Measurements from ENCODE around the gene LRMDA.

DNA sequence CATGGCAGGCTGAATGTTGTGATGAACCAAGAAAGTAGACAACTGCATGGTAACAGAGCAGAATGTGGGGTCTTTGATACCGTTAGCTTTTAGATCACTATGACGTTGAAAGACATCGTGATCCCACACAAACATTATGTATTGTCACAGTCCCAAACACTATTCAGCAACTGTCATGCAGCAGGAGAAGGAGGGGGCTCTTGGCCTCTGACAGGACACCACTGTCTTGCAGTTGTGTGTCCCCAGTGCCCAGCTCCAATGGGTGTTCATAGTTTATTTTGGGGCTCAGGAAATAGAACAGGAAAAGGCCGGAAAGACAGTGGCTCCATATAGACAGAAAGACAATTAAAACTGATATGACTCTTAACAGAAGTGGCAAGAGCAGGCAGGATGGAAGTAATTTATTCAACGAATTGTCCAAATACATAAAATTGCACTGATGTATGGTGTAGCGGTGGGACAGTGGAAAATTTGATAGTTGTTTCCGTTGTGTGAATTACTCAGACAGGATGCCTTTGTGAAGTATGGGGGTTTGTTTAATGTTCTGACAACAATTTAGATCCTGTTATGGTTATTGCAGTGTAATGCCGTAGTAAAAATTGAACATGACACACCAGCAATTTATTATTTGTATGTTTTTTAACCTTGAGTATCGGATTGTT, 292.0 kb downstream of the LRMDA start:
- no peak for TF ChIP-seq EZH2 (IDR thresholded peaks at IDR 0.05; ENCODE audit: borderline replicate concordance, low read depth, low read length, severe bottlenecking)
- TF ChIP-seq, protein P1, sequence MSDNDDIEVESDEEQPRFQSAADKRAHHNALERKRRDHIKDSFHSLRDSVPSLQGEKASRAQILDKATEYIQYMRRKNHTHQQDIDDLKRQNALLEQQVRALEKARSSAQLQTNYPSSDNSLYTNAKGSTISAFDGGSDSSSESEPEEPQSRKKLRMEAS (IDR thresholded peaks at IDR 0.05; ENCODE audit: insufficient read depth, insufficient read length), result no peak
- no peak for TF ChIP-seq POLR2A (IDR thresholded peaks at IDR 0.05; ENCODE audit: low read depth, low read length)
- TF ChIP-seq, protein P2, sequence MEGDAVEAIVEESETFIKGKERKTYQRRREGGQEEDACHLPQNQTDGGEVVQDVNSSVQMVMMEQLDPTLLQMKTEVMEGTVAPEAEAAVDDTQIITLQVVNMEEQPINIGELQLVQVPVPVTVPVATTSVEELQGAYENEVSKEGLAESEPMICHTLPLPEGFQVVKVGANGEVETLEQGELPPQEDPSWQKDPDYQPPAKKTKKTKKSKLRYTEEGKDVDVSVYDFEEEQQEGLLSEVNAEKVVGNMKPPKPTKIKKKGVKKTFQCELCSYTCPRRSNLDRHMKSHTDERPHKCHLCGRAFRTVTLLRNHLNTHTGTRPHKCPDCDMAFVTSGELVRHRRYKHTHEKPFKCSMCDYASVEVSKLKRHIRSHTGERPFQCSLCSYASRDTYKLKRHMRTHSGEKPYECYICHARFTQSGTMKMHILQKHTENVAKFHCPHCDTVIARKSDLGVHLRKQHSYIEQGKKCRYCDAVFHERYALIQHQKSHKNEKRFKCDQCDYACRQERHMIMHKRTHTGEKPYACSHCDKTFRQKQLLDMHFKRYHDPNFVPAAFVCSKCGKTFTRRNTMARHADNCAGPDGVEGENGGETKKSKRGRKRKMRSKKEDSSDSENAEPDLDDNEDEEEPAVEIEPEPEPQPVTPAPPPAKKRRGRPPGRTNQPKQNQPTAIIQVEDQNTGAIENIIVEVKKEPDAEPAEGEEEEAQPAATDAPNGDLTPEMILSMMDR (IDR thresholded peaks at IDR 0.05; ENCODE audit: extremely low read depth in 1 of 2, insufficient read depth in 1 of 2, low read depth in 1 of 2, low read length in 2 of 2), result no peak
- no peak for TF ChIP-seq POLR2AphosphoS5 (IDR thresholded peaks at IDR 0.05; ENCODE audit: insufficient read depth, low read depth, low read length)
- peak; percentile 51 for TF ChIP-seq GATA2 (IDR thresholded peaks at IDR 0.05; ENCODE audit: insufficient read depth, insufficient read length, low read depth, low read length)
- peak; percentile 90 for TF ChIP-seq JUN (IDR thresholded peaks at IDR 0.05; ENCODE audit: borderline replicate concordance, insufficient read depth, insufficient read length, low read depth)
- no peak for TF ChIP-seq MYC (IDR thresholded peaks at IDR 0.05; ENCODE audit: low read depth, low read length)
